ENCODE measurements around the gene USH2A.

Gene USH2A

GRCh38 chr1:216456682-216457081, 33.4 kb upstream of the USH2A start:
- no peak overlapping the region for H2AFZ ChIP-seq (ENCODE audit: low read depth, low read length)

GRCh38 chr1:216453777-216454176, 30.5 kb upstream of the USH2A start:
- DNase-seq (no peak), ATAC-seq (ENCODE audit: insufficient read depth, low read depth) (no peak)
- Histone ChIP-seq H3K9ac (ENCODE audit: low read depth, low read length) (no peak overlapping the region), H3K4me3 (ENCODE audit: low read depth in 1 of 2, low read length in 2 of 2) (no peak overlapping the region), H3K4me2 (ENCODE audit: insufficient read depth, low read length) (no peak overlapping the region), H3K9me3 (ENCODE audit: insufficient read depth, low read length, severe bottlenecking) (no peaks in the 10 kb centered on the region), H3K27me3 (ENCODE audit: insufficient read depth, low read length, poor library complexity) (no peaks in the 10 kb centered on the region), H3K27ac (ENCODE audit: low read length) (no peak overlapping the region), H3K36me3 (ENCODE audit: insufficient read depth, low read length) (no peaks in the 10 kb centered on the region), H2AFZ (ENCODE audit: low read depth, low read length) (no peak overlapping the region), H4K20me1 (ENCODE audit: insufficient read depth, low read length) (no peaks in the 10 kb centered on the region), H3K4me1 (ENCODE audit: insufficient read depth, low read length) (no peaks in the 10 kb centered on the region), H3K79me2 (ENCODE audit: insufficient read depth, low read length) (no peaks in the 10 kb centered on the region)
- TF ChIP-seq EZH2 (IDR thresholded peaks at IDR 0.05; ENCODE audit: borderline replicate concordance, low read depth, low read length, severe bottlenecking) (no peak), CTCF (IDR thresholded peaks at IDR 0.05; ENCODE audit: borderline replicate concordance, extremely low read depth, low read length, poor library complexity, severe bottlenecking) (no peak)

More at GRCh38 chr1:216456682-216457081, 33.4 kb upstream of the USH2A start:
- DNase-seq (no peak), ATAC-seq (ENCODE audit: insufficient read depth, low read depth) (no peak)
- H3K79me2 ChIP-seq (ENCODE audit: insufficient read depth, low read length), result no peaks in the 10 kb centered on the region
- no peak overlapping the region for H3K27ac ChIP-seq (ENCODE audit: low read length)
- no peak overlapping the region for H3K9ac ChIP-seq (ENCODE audit: low read depth, low read length)
- TF ChIP-seq CTCF (IDR thresholded peaks at IDR 0.05; ENCODE audit: borderline replicate concordance, extremely low read depth, low read length, poor library complexity, severe bottlenecking) (no peak), EZH2 (IDR thresholded peaks at IDR 0.05; ENCODE audit: borderline replicate concordance, low read depth, low read length, severe bottlenecking) (no peak)
- no peak overlapping the region for H3K4me2 ChIP-seq (ENCODE audit: insufficient read depth, low read length)
- H3K27me3 ChIP-seq (ENCODE audit: insufficient read depth, low read length, poor library complexity), result no peaks in the 10 kb centered on the region
- no peaks in the 10 kb centered on the region for H4K20me1 ChIP-seq (ENCODE audit: insufficient read depth, low read length)
- no peaks in the 10 kb centered on the region for H3K4me1 ChIP-seq (ENCODE audit: insufficient read depth, low read length)
- no peaks in the 10 kb centered on the region for H3K9me3 ChIP-seq (ENCODE audit: insufficient read depth, low read length, severe bottlenecking)
- no peak overlapping the region for H3K4me3 ChIP-seq (ENCODE audit: low read depth in 1 of 2, low read length in 2 of 2)
- H3K36me3 ChIP-seq (ENCODE audit: insufficient read depth, low read length), result no peaks in the 10 kb centered on the region

- Histone ChIP-seq H3K4me1 (ENCODE audit: insufficient read depth, low read length) (no peaks in the 10 kb centered on the region), H3K27ac (ENCODE audit: low read length) (no peak overlapping the region), H3K4me3 (ENCODE audit: low read depth in 1 of 2, low read length in 2 of 2) (no peak overlapping the region), H3K4me2 (ENCODE audit: insufficient read depth, low read length) (no peak overlapping the region), H3K79me2 (ENCODE audit: insufficient read depth, low read length) (no peaks in the 10 kb centered on the region), H3K27me3 (ENCODE audit: insufficient read depth, low read length, poor library complexity) (no peaks in the 10 kb centered on the region), H4K20me1 (ENCODE audit: insufficient read depth, low read length) (no peaks in the 10 kb centered on the region), H3K9me3 (ENCODE audit: insufficient read depth, low read length, severe bottlenecking) (no peaks in the 10 kb centered on the region), H3K9ac (ENCODE audit: low read depth, low read length) (no peak overlapping the region), H3K36me3 (ENCODE audit: insufficient read depth, low read length) (no peaks in the 10 kb centered on the region), H2AFZ (ENCODE audit: low read depth, low read length) (no peak overlapping the region)
- ATAC-seq (ENCODE audit: insufficient read depth, low read depth) (no peak), DNase-seq (no peak)
- TF ChIP-seq EZH2 (IDR thresholded peaks at IDR 0.05; ENCODE audit: borderline replicate concordance, low read depth, low read length, severe bottlenecking) (no peak), CTCF (IDR thresholded peaks at IDR 0.05; ENCODE audit: borderline replicate concordance, extremely low read depth, low read length, poor library complexity, severe bottlenecking) (no peak)
These were observed 27.0 kb upstream of the USH2A start for GRCh38 chr1:216450227-216450626.

GRCh38 chr1:216448011-216448510, 24.8 kb upstream of the USH2A start:
- Histone ChIP-seq H3K4me3 (ENCODE audit: low read depth in 1 of 2, low read length in 2 of 2) (no peak overlapping the region), H4K20me1 (ENCODE audit: insufficient read depth, low read length) (no peaks in the 10 kb centered on the region), H3K36me3 (ENCODE audit: insufficient read depth, low read length) (no peaks in the 10 kb centered on the region), H3K4me2 (ENCODE audit: insufficient read depth, low read length) (no peak overlapping the region), H3K27ac (ENCODE audit: low read length) (no peak overlapping the region), H3K9ac (ENCODE audit: low read depth, low read length) (no peak overlapping the region), H3K9me3 (ENCODE audit: insufficient read depth, low read length, severe bottlenecking) (no peaks in the 10 kb centered on the region), H3K27me3 (ENCODE audit: insufficient read depth, low read length, poor library complexity) (no peaks in the 10 kb centered on the region), H3K79me2 (ENCODE audit: insufficient read depth, low read length) (no peaks in the 10 kb centered on the region), H3K4me1 (ENCODE audit: insufficient read depth, low read length) (no peaks in the 10 kb centered on the region), H2AFZ (ENCODE audit: low read depth, low read length) (no peak overlapping the region)
- TF ChIP-seq CTCF (IDR thresholded peaks at IDR 0.05; ENCODE audit: borderline replicate concordance, extremely low read depth, low read length, poor library complexity, severe bottlenecking), result no peak
- TF ChIP-seq EZH2 (IDR thresholded peaks at IDR 0.05; ENCODE audit: borderline replicate concordance, low read depth, low read length, severe bottlenecking), result no peak
- ATAC-seq (ENCODE audit: insufficient read depth, low read depth) (no peak), DNase-seq (no peak)

All from DND-41 (cell line).